Fibroblast of lung (primary cell): ENCODE results near the gene ADD3. TPM values are rescaled to one million over a fixed set of nuclear protein-coding genes. Genes with fewer than 3 reads are reported as not detected.
A peak's percentile ranks its signal among the peaks of the same experiment; 100 is the strongest.

Experiments used
- DNase-seq, 2 donors: peaks; one replicate each; pipeline versions ENCODE4 v3.0.0 to v3.0.0-alpha.2; 2010; ENCODE audit warnings: low read depth in 2 of 2
- H2AFZ ChIP-seq: 2 replicates; pipeline ENCODE4 v1.5.1; 2012; ENCODE audit warnings: low read length, control low read depth, inconsistent platforms
- H3K27ac ChIP-seq: 2 replicates; pipeline ENCODE4 v1.5.1; 2011; ENCODE audit warnings: low read length, control low read depth; ENCODE audit not compliant: insufficient read depth
- H3K27me3 ChIP-seq: 2 replicates; pipeline ENCODE4 v1.5.1; 2011; ENCODE audit warnings: mild to moderate bottlenecking, low read length; ENCODE audit not compliant: control insufficient read depth, insufficient read depth
- H3K36me3 ChIP-seq: 2 replicates; pipeline ENCODE4 v1.5.1; 2011; ENCODE audit warnings: low read length; ENCODE audit not compliant: control insufficient read depth, insufficient read depth
- H3K4me1 ChIP-seq: 2 replicates; pipeline ENCODE4 v1.5.1; 2011; ENCODE audit warnings: low read length; ENCODE audit not compliant: control insufficient read depth, insufficient read depth; ENCODE audit errors: extremely low read depth
- H3K4me2 ChIP-seq: 2 replicates; pipeline ENCODE4 v1.5.1; 2011; ENCODE audit warnings: low read length, control low read depth; ENCODE audit not compliant: insufficient read depth; ENCODE audit errors: extremely low read depth
- H3K4me3 ChIP-seq, 4 experiments: fragments of 200-600 bp in 1 of 4; sonication (generic) in 1 of 4; replicated peaks in 1 of 4; 2 replicates each; pipeline ENCODE4 v1.5.1; 2011 to 2016; ENCODE audit warnings: low read length in 4 of 4, low read depth in 3 of 4, mild to moderate bottlenecking in 3 of 4, control low read depth in 2 of 4, inconsistent platforms in 1 of 4, mixed read lengths in 1 of 4; ENCODE audit not compliant: insufficient read depth in 1 of 4; ENCODE audit errors: control extremely low read depth in 1 of 4
- H3K79me2 ChIP-seq: 2 replicates; pipeline ENCODE4 v1.5.1; 2012; ENCODE audit warnings: mild to moderate bottlenecking, low read length, inconsistent platforms; ENCODE audit not compliant: control insufficient read depth, insufficient read depth
- H3K9ac ChIP-seq: 2 replicates; pipeline ENCODE4 v1.5.1; 2011; ENCODE audit warnings: mild to moderate bottlenecking, low read length, control low read depth; ENCODE audit not compliant: insufficient read depth
- H3K9me3 ChIP-seq: 2 replicates; pipeline ENCODE4 v1.5.1; 2012; ENCODE audit warnings: low read depth, low read length; ENCODE audit not compliant: control insufficient read depth, insufficient read depth
- H4K20me1 ChIP-seq: 2 replicates; pipeline ENCODE4 v1.5.1; 2011; ENCODE audit warnings: low read length; ENCODE audit not compliant: control insufficient read depth, insufficient read depth; ENCODE audit errors: extremely low read depth
- CTCF ChIP-seq, 2 donors: IDR thresholded peaks in 1 of 2; conservative IDR thresholded peaks in 1 of 2; 1 replicate in 1 of 2; 2 replicates in 1 of 2; pipeline ENCODE4 v1.5.1; 2011 to 2012; ENCODE audit warnings: low read length in 2 of 2, control low read depth in 1 of 2, inconsistent platforms in 1 of 2, low read depth in 1 of 2, mild to moderate bottlenecking in 1 of 2
- EZH2 ChIP-seq: IDR thresholded peaks from 2 replicates; pipeline ENCODE4 v1.5.1; 2012; ENCODE audit warnings: low read length, control low read depth, mild to moderate bottlenecking; ENCODE audit errors: missing control alignments
- polyA plus RNA-seq, 2 donors: library from polyadenylated mRNA; depleted of rRNA in 1 of 2; stranded (reverse) in 1 of 2; unstranded in 1 of 2; fragments of >200 nt; gene quantifications; 2 replicates each; pipeline ENCODE4 v1.2.1, GENCODE V29; 2011 to 2012; ENCODE audit warnings: missing spikeins in 1 of 2
- total RNA-seq: library from RNA; depleted of rRNA; stranded (reverse); fragments of >200 nt; gene quantifications from 2 replicates; pipeline ENCODE4 v1.2.1, GENCODE V29; 2014

ADD3 gene
- total and polyA plus RNA-seq, 2 donors (not counting 1 experiment from before 2014, with no cell fraction given) = 93.0 to 416 TPM

- no peak overlapping the region for H3K27ac ChIP-seq
- H3K4me2 ChIP-seq = peak overlapping the region; percentile 73
- peak overlapping the region; percentile 53 for H2AFZ ChIP-seq
- TF ChIP-seq EZH2 (no peak), CTCF (conservative IDR thresholded peaks at IDR 0.05 in 1 of 2, IDR thresholded peaks at IDR 0.05 in 1 of 2; ENCODE audit: low read depth in 1 of 2, low read length in 2 of 2) (no peak)
- H4K20me1 ChIP-seq = no peaks in the 10 kb centered on the region
- H3K27me3 ChIP-seq = no peaks in the 10 kb centered on the region
- H3K36me3 ChIP-seq = no peaks in the 10 kb centered on the region
- peak overlapping the region in 1 of 4 experiments; percentile 33 for H3K4me3 ChIP-seq
- no peaks in the 10 kb centered on the region for H3K9me3 ChIP-seq
- peaks cover 11% of the 10 kb centered on the region for H3K4me1 ChIP-seq
- no peaks in the 10 kb centered on the region for H3K79me2 ChIP-seq
- no peak overlapping the region for H3K9ac ChIP-seq
- DNase-seq = peak in 1 of 2 donors; percentile 72
These were observed 26.1 kb upstream of the ADD3 start for GRCh38 chr10:109981650-109982049.

GRCh38 chr10:109982123-109982522 lies 25.7 kb upstream of the ADD3 start:
- Histone ChIP-seq H3K4me1 (peaks cover 11% of the 10 kb centered on the region), H3K36me3 (no peaks in the 10 kb centered on the region), H3K27ac (peak overlapping the region; percentile 10), H2AFZ (peak overlapping the region; percentile 53), H3K79me2 (no peaks in the 10 kb centered on the region), H3K4me2 (peak overlapping the region; percentile 73), H3K9me3 (no peaks in the 10 kb centered on the region), H4K20me1 (no peaks in the 10 kb centered on the region), H3K27me3 (no peaks in the 10 kb centered on the region), H3K4me3 (peak overlapping the region in 2 of 4 experiments; percentile 16 to 33), H3K9ac (no peak overlapping the region)
- no peak for TF ChIP-seq EZH2
- TF ChIP-seq CTCF (conservative IDR thresholded peaks at IDR 0.05 in 1 of 2, IDR thresholded peaks at IDR 0.05 in 1 of 2; ENCODE audit: low read depth in 1 of 2, low read length in 2 of 2) = no peak
- DNase-seq = peak; percentile 41 to 46

GRCh38 chr10:109982812-109983211 lies 25.0 kb upstream of the ADD3 start:
- no peak for DNase-seq
- H3K9me3 ChIP-seq = no peaks in the 10 kb centered on the region
- no peaks in the 10 kb centered on the region for H3K79me2 ChIP-seq
- peak overlapping the region in 1 of 4 experiments; percentile 33 for H3K4me3 ChIP-seq
- peaks cover 10% of the 10 kb centered on the region for H3K4me1 ChIP-seq
- no peak overlapping the region for H3K27ac ChIP-seq
- TF ChIP-seq CTCF (conservative IDR thresholded peaks at IDR 0.05 in 1 of 2, IDR thresholded peaks at IDR 0.05 in 1 of 2; ENCODE audit: low read depth in 1 of 2, low read length in 2 of 2) (no peak), EZH2 (no peak)
- H3K27me3 ChIP-seq = no peaks in the 10 kb centered on the region
- peak overlapping the region; percentile 73 for H3K4me2 ChIP-seq
- H3K36me3 ChIP-seq = no peaks in the 10 kb centered on the region
- no peak overlapping the region for H3K9ac ChIP-seq
- no peaks in the 10 kb centered on the region for H4K20me1 ChIP-seq
- peak overlapping the region; percentile 50 for H2AFZ ChIP-seq
